ENCODE data around the gene SHISAL1. TPM values are rescaled to one million over a fixed set of nuclear protein-coding genes. Genes with fewer than 3 reads are reported as not detected.

Gene SHISAL1
- total RNA-seq, 6 experiments from 2014 or later = not detected

DNA sequence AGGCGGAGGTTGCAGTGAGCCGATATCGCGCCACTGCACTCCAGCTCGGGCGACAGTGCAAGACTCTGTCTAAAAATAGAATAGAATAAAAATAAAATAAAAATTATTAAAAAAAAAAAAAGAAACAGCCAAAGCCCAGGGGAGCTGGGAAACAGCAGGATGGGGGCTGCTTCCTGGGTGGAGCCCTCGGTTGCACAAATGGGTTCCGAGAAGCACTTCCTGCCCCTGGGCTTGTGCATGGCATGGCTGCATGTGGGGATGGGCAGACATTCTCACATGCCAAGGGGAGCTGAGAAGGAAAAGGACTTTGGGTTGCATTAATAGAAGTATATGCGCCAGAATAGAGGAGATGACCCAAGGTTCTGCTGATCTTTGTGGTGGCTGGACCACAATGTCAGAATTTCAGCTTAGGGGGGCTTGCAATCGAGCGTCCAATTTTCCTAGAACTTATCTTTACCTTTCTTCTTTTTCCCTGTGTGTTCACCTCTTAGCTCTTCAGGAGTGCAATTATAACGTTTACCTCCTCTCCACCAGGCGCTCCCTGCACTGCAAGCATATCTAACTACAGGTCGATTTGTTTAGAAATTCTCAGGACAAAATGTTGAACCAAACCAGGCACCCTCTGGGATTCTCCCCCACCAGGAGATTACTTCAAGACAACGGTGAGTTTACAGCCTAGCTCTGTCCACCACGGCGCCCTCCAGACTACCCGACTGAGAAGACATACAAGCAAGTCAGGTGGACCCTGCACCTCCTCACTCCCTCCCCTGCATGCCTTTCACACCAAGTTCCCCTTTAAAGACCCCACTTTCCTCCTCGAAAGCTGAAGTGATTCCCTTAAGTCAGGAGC lies 53.2 kb downstream of the SHISAL1 start:
- Mint-ChIP-seq H3K4me1 (ENCODE audit: low read depth) (no peaks in the 10 kb centered on the region), H3K36me3 (ENCODE audit: low read depth) (no peaks in the 10 kb centered on the region), H3K27me3 (ENCODE audit: insufficient read depth) (peaks cover 27% of the 10 kb centered on the region), H3K9me3 (no peaks in the 10 kb centered on the region), H3K4me3 (no peak overlapping the region), H3K27ac (no peak overlapping the region)
- TF ChIP-seq, protein P1, sequence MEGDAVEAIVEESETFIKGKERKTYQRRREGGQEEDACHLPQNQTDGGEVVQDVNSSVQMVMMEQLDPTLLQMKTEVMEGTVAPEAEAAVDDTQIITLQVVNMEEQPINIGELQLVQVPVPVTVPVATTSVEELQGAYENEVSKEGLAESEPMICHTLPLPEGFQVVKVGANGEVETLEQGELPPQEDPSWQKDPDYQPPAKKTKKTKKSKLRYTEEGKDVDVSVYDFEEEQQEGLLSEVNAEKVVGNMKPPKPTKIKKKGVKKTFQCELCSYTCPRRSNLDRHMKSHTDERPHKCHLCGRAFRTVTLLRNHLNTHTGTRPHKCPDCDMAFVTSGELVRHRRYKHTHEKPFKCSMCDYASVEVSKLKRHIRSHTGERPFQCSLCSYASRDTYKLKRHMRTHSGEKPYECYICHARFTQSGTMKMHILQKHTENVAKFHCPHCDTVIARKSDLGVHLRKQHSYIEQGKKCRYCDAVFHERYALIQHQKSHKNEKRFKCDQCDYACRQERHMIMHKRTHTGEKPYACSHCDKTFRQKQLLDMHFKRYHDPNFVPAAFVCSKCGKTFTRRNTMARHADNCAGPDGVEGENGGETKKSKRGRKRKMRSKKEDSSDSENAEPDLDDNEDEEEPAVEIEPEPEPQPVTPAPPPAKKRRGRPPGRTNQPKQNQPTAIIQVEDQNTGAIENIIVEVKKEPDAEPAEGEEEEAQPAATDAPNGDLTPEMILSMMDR (IDR thresholded peaks at IDR 0.05) = no peak
- no peak for DNase-seq

DNA sequence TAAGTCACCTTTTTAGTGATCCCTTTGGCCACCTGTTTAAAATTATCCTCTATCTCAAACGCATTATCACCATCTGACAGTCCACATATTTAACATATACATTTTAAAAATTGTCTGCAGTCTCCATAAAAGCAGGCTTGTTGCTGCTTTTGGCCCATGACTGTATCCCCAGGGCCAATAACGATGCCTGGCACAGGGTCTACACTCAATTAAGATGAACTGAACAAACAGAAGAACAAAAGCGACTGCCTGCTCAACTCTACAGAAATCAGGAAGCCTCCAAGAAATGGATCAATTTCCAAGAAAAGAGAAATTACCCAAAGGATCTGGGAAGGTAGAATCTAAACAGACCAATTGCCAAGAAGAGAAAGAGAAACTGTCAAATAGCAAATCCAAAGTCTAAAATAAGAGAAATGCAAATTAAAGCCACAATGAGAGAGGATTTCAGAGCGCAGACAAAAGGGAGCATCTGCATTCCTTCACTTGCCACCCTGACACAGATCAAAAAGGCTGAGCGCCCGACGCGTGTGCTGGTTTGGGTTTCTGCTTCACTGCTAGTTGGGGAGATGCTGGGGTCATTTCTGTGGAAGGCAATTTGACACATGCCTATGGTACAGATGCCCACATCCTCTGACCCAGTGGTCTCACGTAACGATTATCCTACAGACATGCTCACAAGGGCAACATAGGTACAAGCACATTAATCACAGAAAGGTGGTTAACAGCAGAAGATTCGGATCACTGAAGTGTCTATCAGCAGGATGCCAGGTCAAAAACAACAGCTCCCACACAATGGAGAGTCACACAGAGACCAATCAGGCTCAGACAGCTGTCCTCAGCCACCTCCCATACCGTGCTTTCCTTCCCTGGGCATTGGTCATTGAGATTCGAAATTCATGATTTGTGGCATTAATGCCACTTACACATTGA lies 55.9 kb downstream of the SHISAL1 start:
- H3K36me3 Mint-ChIP-seq (ENCODE audit: low read depth) = no peaks in the 10 kb centered on the region
- no peak for DNase-seq
- no peak overlapping the region for H3K27ac Mint-ChIP-seq
- H3K4me3 Mint-ChIP-seq = no peak overlapping the region
- H3K4me1 Mint-ChIP-seq (ENCODE audit: low read depth) = no peaks in the 10 kb centered on the region
- TF ChIP-seq, protein P1 (IDR thresholded peaks at IDR 0.05) = no peak
- no peaks in the 10 kb centered on the region for H3K9me3 Mint-ChIP-seq
- peaks cover 35% of the 10 kb centered on the region for H3K27me3 Mint-ChIP-seq (ENCODE audit: insufficient read depth)

DNA sequence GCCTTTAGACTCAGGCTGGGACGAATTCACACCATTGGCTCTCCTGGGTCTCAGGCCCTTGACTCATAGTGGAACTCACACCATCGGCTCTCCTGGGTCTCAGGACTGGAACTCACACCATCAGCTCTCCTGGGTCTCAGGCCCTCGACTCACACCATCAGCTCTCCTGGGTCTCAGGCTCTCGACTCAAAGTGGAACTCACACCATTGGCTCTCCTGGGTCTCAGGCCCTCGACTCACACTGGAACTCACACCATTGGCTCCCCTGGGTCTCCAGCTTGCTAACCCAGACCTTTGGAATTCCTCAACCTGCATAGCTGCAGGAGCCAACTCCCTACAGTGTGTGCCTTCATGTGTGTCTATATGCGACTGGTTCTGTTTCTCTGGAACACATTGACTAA lies 56.7 kb downstream of the SHISAL1 start:
- H3K4me3 Mint-ChIP-seq = no peak overlapping the region
- peaks cover 30% of the 10 kb centered on the region for H3K27me3 Mint-ChIP-seq (ENCODE audit: insufficient read depth)
- H3K27ac Mint-ChIP-seq = no peak overlapping the region
- no peaks in the 10 kb centered on the region for H3K9me3 Mint-ChIP-seq
- no peak for DNase-seq
- H3K36me3 Mint-ChIP-seq (ENCODE audit: low read depth) = no peaks in the 10 kb centered on the region
- no peaks in the 10 kb centered on the region for H3K4me1 Mint-ChIP-seq (ENCODE audit: low read depth)
- TF ChIP-seq, protein P1 (IDR thresholded peaks at IDR 0.05) = no peak

DNA sequence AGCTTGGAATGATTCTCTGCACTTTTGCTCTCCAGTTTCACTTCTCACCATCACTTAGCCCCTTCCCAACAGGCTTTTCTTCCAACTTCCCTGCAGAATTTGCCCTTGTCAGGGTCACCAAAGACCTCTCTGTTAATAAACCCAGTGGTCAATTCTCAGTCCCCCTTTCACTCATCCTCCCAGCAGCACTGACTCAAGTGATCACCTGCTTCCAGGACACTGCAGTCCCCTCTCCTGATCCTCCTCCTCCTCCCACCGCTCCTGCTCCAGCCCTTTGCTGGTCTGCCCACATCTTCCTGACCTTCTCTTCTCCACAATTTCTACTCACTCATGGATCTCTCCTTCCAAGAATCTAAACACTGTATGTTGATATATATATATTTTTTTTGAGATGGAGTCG lies 57.9 kb downstream of the SHISAL1 start:
- Mint-ChIP-seq H3K27me3 (ENCODE audit: insufficient read depth) (peaks cover 28% of the 10 kb centered on the region), H3K4me1 (ENCODE audit: low read depth) (no peaks in the 10 kb centered on the region), H3K4me3 (no peak overlapping the region), H3K36me3 (ENCODE audit: low read depth) (peaks cover under 1% of the 10 kb centered on the region; the same call in 1 of the 2 replicates), H3K27ac (no peak overlapping the region), H3K9me3 (peaks cover 8% of the 10 kb centered on the region)
- DNase-seq = no peak
- TF ChIP-seq, protein P1 (IDR thresholded peaks at IDR 0.05) = no peak

DNA sequence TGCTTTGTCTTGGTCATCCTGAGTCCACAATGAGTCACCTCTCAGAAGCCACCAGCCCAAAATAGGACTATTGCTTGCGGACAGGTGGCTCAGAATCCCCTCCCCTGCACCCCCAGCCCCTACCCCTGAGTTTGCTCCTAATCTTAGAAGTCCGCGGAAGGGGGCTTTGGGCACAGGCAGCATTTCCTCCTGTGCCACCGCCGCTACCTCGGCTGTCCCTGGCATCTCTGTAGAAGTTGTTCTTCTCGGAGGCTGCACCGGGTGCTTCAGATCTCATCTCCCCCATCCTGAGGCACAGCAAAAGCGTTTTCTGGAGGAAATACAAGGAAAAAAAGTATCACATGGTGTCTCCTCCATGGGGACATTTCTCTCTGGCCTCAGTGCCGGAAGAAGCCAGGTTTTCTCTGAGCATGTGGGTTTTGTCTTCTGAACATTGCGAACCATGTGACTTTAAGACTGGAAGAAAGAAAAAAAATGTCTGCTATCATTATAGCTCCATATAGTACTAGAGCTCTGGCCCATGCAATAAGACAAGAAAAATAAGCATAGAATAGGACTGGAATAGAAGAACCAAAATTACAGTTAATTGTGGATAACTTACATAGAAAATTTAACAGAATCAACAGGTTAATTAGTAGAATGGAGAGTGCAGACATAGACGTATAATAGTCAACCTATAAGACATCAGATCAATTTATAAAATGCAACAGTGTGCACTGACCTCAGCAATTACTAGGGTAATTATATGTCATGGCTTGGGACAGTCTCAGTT lies 63.2 kb downstream of the SHISAL1 start:
- Mint-ChIP-seq H3K27me3 (ENCODE audit: insufficient read depth) (peaks cover 20% of the 10 kb centered on the region), H3K9me3 (peaks cover 17% of the 10 kb centered on the region), H3K36me3 (ENCODE audit: low read depth) (peaks cover 4% of the 10 kb centered on the region; the same call in 1 of the 2 replicates), H3K4me1 (ENCODE audit: low read depth) (no peaks in the 10 kb centered on the region), H3K4me3 (no peak overlapping the region), H3K27ac (no peak overlapping the region)
- TF ChIP-seq, protein P1 (IDR thresholded peaks at IDR 0.05) = no peak
- no peak for DNase-seq

Data from HFFc6 (cell line).